Stimulated activated CD4-positive, alpha-beta T cell treated with anti-CD3 and anti-CD28 coated beads, Interleukin-2, amount 100 ng/mL, for 48 hours (primary cell): ENCODE results near the gene DCAF5.

Source experiments
- DNase-seq, 2 donors: peaks; one replicate each; pipeline ENCODE4 v3.0.0-alpha.2; 2020

The DCAF5 gene

DNA sequence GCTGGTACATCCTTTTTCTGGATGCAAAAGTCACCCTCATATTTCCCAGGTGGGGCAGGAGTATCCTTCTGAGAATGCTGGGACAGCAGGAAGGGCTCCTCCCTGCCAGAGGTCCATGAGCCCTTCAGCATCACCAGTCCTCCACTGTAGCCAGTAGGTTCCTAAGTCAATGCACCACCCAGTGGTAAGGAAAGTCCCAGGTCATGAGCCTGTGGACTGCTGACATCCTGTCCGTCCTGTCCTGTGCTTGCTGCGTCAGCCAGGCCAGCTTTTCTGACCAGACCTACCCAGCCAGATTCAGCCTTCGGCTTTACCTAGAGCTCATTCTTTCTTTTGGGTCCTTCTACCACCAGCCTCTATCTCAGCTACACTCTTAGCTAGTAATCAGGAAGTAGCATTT is 150.8 kb downstream of the DCAF5 start:
- no peak for DNase-seq

DNA sequence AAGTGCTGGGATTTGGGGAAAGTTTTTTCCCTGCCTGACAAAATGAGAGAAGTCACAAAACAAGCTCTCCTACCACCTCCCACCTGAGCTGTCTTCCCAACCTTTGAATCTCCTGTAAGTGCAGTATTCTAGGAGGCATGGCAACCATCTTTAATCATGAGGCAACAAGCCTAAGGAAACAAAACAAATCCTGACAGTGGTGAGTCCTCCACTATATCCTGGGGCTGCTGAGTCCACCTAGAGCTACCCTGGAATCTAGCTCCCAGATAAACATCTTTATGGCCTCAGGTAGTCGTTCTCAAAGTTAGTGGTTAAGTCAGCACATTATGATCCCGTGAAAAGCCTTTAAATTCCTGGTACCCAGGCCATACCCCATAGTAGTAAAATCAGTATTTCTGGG is 151.5 kb downstream of the DCAF5 start:
- no peak for DNase-seq
